GM19397 (cell line): ENCODE results near the gene SLC27A2.
"Not testable (repeated sequence)": the region's sequence is repeated elsewhere in the genome, so short reads cannot be mapped to it uniquely, and the experiment has no call there.

ENCODE experiments used
- ATAC-seq: cut with Tn5 transposase; IDR thresholded peaks from one replicate; pipeline ENCODE4 v1.9.1; 2021; ENCODE audit warnings: mild to moderate bottlenecking, moderate library complexity; ENCODE audit not compliant: unreplicated experiment

Gene SLC27A2

DNA sequence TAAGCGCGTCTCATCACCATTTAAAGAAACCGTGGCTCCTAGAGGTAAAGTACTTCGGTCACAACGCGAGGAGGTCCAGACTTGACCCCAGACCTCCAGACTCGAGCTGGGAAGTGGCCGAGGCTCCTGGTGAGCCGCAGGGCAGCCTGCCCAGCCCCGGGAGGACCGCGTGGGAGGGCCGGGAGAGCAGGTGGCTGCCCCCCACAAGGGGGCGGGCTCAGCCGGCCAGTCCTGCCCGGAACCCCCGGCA, at the start of gene SLC27A2:
SLC27A2 (plus strand) TSS at position 228 of the 250 bp plus-strand sequence. CDS start 232 bp downstream, outside the sequence.
- peak; percentile 57 for ATAC-seq

- not testable (repeated sequence) for ATAC-seq
These were observed 49.6 kb upstream of the SLC27A2 start for GRCh38 chr15:50132251-50132984.

- ATAC-seq, result peak; percentile 75
These were observed 47.4 kb upstream of the SLC27A2 start for GRCh38 chr15:50134524-50135024.

- peak; percentile 71 for ATAC-seq
These were observed 46.9 kb upstream of the SLC27A2 start for GRCh38 chr15:50135031-50135551.

DNA sequence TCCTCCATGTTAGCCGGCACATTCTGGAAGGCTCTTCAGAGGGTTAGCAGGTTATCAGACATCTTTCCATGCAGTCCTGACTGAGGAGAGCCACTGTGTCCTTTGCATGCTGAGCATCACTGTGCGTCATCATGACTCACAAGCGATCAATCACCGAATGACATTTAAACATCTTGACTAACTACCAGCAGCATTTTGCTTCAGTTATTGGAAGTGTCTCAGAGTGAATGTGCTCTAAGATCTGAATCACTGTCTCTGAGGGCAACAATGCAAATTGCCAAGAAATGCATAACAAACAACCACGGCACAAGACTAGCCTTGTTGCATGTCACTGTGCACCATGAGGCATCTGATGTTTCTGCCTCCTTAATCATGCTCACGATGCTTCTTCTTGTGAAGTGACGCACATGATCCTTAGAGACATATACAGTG, 44.6 kb upstream of the SLC27A2 start:
- ATAC-seq, result no peak

DNA sequence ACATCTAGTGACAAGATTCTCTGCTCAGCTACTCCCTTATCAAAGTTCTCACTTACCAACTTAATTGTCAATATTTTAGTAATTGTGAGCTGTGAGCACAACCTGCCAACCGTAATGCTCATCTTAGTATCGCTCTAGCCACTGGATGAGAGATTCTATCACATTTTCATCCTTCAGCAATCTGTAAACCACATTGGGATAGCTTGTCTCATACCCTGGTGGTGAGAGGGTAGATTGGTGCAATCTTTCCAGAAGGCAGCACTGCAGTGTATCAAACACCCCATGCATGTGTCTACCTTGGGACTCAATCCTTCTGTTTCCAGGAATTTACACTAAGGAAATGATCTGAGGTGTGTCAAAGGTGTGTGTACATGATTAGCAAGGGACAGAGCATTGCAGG, 44.1 kb upstream of the SLC27A2 start:
- no peak for ATAC-seq

DNA sequence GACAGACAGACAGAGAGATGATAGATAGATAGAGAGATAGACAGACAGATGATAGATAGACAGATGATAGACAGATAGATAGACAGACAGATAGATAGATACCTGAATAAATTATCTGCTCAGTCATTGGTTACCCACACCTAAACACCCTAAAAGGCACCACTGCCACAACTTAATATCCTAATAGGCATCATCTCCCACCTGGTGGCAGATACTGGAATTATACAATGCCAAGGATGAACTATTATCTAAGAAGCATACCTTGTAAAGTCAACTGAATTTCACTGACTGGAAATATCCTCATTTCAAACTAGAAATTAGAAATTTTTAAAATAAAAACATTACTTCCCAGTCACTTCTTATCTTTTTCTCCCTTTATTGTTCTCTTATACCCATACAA, 43.6 kb upstream of the SLC27A2 start:
- no peak for ATAC-seq

DNA sequence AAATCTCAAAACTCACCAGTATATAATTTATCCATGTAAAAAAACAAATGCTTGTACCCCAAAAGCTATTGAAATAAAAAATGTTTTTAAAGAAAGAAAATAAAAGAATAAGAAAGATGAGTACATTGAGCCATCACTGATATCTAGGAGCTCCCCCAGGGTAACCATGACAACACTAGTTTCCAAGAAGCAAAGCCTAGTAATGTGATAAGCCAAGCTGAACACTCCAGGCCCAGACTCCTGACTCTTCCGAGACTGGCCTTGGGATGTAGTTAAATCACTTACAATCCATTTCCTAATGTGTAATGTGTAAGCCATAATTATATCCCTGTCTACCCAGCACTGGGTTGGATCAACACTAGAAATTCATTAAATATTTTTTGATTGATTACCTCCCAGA, 41.9 kb upstream of the SLC27A2 start:
- no peak for ATAC-seq

- no peak for ATAC-seq
These were observed 41.0 kb upstream of the SLC27A2 start for GRCh38 chr15:50140983-50141382.

GRCh38 chr15:50141856-50142255, 40.1 kb upstream of the SLC27A2 start:
- ATAC-seq, result no peak

DNA sequence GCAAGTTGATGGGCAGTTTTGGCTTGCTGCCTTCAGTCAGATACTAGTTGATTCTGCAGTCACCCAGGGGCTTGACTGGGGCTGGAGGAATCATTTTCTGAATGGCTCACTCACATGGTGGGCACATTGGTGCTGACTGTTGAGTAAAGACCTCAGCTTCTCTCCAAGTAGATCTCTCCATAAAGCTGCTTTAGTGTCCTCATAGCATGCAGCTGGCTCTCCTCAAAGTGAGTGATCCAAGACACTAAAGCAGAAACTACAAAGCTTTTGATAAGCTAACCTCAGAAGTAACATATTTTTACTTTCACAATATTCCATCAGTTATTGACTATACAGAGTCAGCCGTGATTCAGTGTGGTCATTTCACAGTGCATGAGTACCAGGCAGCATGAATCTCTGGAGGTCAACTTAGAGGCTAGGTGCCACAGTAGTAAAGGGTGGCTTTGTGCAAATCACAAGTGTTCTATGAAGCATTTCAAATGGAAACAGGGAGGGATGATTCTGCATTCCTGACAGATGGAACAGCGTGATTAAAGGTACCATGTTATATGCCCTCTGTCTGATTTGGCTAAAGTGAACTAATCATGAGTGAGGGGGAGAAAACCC, 38.6 kb upstream of the SLC27A2 start:
- no peak for ATAC-seq

- no peak for ATAC-seq
These were observed 37.5 kb upstream of the SLC27A2 start for GRCh38 chr15:50144341-50145120.

GRCh38 chr15:50145451-50145872, 36.5 kb upstream of the SLC27A2 start:
- ATAC-seq, result no peak

- ATAC-seq, result no peak
These were observed 35.4 kb upstream of the SLC27A2 start for GRCh38 chr15:50146632-50147031.

- no peak for ATAC-seq
These were observed 33.5 kb upstream of the SLC27A2 start for GRCh38 chr15:50148362-50148963.

GRCh38 chr15:50149090-50149489, 32.9 kb upstream of the SLC27A2 start:
- no peak for ATAC-seq

DNA sequence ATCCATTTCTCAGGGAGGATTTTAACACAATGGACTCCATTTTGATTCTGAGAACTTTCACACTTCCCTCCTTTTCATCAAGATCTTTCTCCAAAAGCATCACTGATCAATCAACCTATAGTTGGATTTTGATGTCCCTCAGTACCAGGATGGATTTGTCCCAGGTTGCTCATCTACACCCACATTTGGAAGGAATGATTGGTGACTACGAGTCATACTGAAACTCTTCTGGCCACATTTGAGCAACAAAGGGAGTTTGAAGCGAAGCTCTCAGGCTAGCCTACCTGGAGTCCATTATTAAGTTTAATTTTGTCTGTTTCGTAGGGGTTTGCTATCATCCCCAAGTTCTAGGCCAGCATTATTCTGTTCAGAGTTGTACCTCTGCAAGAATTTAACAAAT, 31.6 kb upstream of the SLC27A2 start:
- no peak for ATAC-seq

GRCh38 chr15:50150851-50151250, 31.1 kb upstream of the SLC27A2 start:
- ATAC-seq, result no peak

DNA sequence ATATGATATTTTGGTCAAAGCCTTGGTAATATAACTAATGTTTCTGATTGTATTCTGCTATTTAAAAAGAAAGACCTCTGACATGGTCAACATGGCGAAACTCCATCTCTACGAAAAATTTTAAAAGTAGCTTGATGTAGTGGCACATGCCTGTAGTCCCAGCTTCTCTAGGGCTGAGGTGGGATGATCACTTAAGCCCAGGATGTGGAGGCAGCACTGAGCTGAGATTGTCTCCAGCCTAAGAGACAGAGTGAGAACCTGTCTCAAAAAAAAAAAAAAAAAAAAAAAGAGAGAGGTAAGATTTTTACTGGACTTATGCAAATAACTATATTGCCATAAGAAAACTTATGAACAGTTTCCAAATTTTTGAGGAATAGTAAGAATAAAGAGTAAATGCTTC, 30.5 kb upstream of the SLC27A2 start:
- ATAC-seq, result no peak

- not testable (repeated sequence) for ATAC-seq
These were observed 23.8 kb upstream of the SLC27A2 start for GRCh38 chr15:50158236-50158635.
